ENCODE measurements around the gene STOX2.

The STOX2 gene

GRCh38 chr4:183984566-183984965 lies 79.5 kb downstream of the STOX2 start:
- no peak for DNase-seq (ENCODE audit: low read depth)
- H3K4me3 ChIP-seq (ENCODE audit: low read length) = no peak overlapping the region
- no peak for TF ChIP-seq CTCF (conservative IDR thresholded peaks at IDR 0.05; ENCODE audit: low read length)

DNA sequence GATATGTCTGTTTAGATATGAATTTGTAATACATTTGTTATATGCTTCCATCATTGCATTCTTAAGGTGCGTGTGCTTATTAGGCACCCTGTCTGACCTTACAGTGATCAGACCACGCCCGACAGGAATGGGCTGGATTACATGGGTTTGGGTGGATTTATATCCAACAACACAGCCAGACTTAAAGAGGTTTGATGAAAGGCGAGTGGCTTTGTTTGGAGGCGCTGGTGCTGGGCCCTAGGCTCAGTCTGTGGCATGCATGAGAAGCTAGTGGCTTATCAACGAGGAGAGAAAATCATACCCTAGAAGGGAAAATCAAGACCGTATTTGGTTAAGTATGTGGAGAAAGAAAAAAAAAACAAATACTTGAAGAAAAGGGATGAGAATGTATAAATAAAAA lies 80.7 kb downstream of the STOX2 start:
- no peak for DNase-seq (ENCODE audit: low read depth)
- H3K4me3 ChIP-seq (ENCODE audit: low read length) = no peak overlapping the region
- TF ChIP-seq CTCF (conservative IDR thresholded peaks at IDR 0.05; ENCODE audit: low read length) = no peak

GRCh38 chr4:183986291-183986970 lies 81.3 kb downstream of the STOX2 start:
- no peak for DNase-seq (ENCODE audit: low read depth)
- H3K4me3 ChIP-seq (ENCODE audit: low read length) = no peak overlapping the region
- no peak for TF ChIP-seq CTCF (conservative IDR thresholded peaks at IDR 0.05; ENCODE audit: low read length)

- DNase-seq (ENCODE audit: low read depth) = peak; percentile 74
- no peak for TF ChIP-seq CTCF (conservative IDR thresholded peaks at IDR 0.05; ENCODE audit: low read length)
- H3K4me3 ChIP-seq (ENCODE audit: low read length) = peak overlapping the region; percentile 51
Measured at GRCh38 chr4:183986971-183987946, 82.2 kb downstream of the STOX2 start.

DNA sequence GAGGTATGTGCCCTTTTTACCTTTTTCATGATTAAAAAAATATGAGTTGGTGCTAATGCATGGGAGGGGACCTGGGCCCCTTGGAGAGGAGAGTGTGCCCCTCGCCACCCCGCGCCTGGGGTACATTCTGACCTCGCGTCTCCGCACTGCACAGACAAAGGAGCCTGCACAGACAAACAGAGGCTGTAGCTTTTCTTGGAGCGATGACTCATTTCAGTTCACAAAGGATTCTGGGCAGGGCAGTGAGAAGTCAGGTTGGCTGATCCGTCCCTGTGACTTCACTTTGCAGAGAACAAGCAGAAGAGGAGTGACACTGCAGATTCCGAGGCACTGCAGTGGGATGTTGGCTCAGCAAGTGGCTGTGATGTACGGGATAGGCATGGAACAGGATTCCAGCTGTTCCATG lies 82.9 kb downstream of the STOX2 start:
- DNase-seq (ENCODE audit: low read depth) = peak; percentile 79
- TF ChIP-seq CTCF (conservative IDR thresholded peaks at IDR 0.05; ENCODE audit: low read length) = no peak
- peak overlapping the region; percentile 51 for H3K4me3 ChIP-seq (ENCODE audit: low read length)

DNA sequence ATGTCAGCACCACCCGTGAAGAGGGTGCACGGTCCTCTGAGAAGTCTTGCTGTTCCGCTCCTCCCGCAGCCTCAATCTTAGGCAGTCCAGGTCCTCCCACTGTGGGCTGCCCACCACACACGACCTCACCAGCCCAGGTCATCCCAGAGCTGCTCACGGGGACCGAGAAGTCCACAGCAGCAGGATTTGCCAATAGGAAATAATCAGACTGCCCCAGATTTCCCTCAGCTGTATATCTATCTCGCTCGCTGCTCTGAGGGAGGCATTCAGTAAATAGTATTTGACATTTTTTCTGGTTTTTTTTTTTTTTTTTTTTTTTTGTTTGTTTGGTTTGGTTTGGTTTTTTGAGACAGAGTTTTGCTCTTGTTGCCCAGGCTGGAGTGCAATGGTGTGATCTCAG lies 83.8 kb downstream of the STOX2 start:
- DNase-seq (ENCODE audit: low read depth) = no peak
- TF ChIP-seq CTCF (conservative IDR thresholded peaks at IDR 0.05; ENCODE audit: low read length) = no peak
- H3K4me3 ChIP-seq (ENCODE audit: low read length) = no peak overlapping the region

Data from AG10803 (cell line).